HG02885 (cell line): ENCODE data around the gene SERPINB10.

ENCODE experiments used
- ATAC-seq: cut with Tn5 transposase; IDR thresholded peaks from one replicate; pipeline ENCODE4 v1.9.1; 2021; ENCODE audit warnings: mild to moderate bottlenecking; ENCODE audit not compliant: unreplicated experiment, poor library complexity

The SERPINB10 gene

GRCh38 chr18:63907664-63908063 is at the start of gene SERPINB10:
SERPINB10 (plus strand) TSS chr18:63907958; CDS start chr18:63915511, 7,553 bp downstream.
- peak; percentile 79 for ATAC-seq

- ATAC-seq = no peak
Measured at GRCh38 chr18:63858456-63858855, 49.3 kb upstream of the SERPINB10 start.

- no peak for ATAC-seq
Measured at GRCh38 chr18:63859781-63860475, 47.8 kb upstream of the SERPINB10 start.

GRCh38 chr18:63860531-63860930 is 47.2 kb upstream of the SERPINB10 start:
- ATAC-seq = no peak

GRCh38 chr18:63867368-63868125 is 40.2 kb upstream of the SERPINB10 start:
- ATAC-seq = no peak

GRCh38 chr18:63868546-63868945 is 39.2 kb upstream of the SERPINB10 start:
- ATAC-seq = no peak

GRCh38 chr18:63869374-63869773 is 38.4 kb upstream of the SERPINB10 start:
- no peak for ATAC-seq

GRCh38 chr18:63869851-63870250 is 37.9 kb upstream of the SERPINB10 start:
- ATAC-seq = no peak

- no peak for ATAC-seq
Measured at GRCh38 chr18:63871836-63872235, 35.9 kb upstream of the SERPINB10 start.

- no peak for ATAC-seq
Measured at GRCh38 chr18:63872586-63872985, 35.2 kb upstream of the SERPINB10 start.

GRCh38 chr18:63878343-63878742 is 29.4 kb upstream of the SERPINB10 start:
- no peak for ATAC-seq

GRCh38 chr18:63878925-63879324 is 28.8 kb upstream of the SERPINB10 start:
- ATAC-seq = no peak

- ATAC-seq = no peak
Measured at GRCh38 chr18:63879709-63880108, 28.0 kb upstream of the SERPINB10 start.

GRCh38 chr18:63881851-63882250 is 25.9 kb upstream of the SERPINB10 start:
- no peak for ATAC-seq

GRCh38 chr18:63882333-63883141 is 25.2 kb upstream of the SERPINB10 start:
- peak; percentile 39 for ATAC-seq

GRCh38 chr18:63883617-63884016 is 24.1 kb upstream of the SERPINB10 start:
- ATAC-seq = no peak

- ATAC-seq = peak; percentile 48
Measured at GRCh38 chr18:63887424-63887823, 20.3 kb upstream of the SERPINB10 start, which contains the start of gene SERPINB2. SERPINB2 (plus strand) TSS chr18:63887705; CDS start chr18:63891445, 3,740 bp downstream.

- no peak for ATAC-seq
Measured at GRCh38 chr18:63888470-63889190, 19.1 kb upstream of the SERPINB10 start.

- ATAC-seq = no peak
Measured at GRCh38 chr18:63889626-63890025, 18.1 kb upstream of the SERPINB10 start.
